Epithelial cell of esophagus (primary cell): Measurements from ENCODE around the gene CCL13.
A peak's percentile ranks its signal among the peaks of the same experiment; 100 is the strongest.

Experiments used
- DNase-seq: peaks from one replicate; pipeline ENCODE4 v3.0.0; 2010; ENCODE audit warnings: low read depth
- H3K4me3 ChIP-seq: 2 replicates; pipeline ENCODE4 v1.5.1; 2011; ENCODE audit warnings: mild to moderate bottlenecking, low read length, control low read depth
- CTCF ChIP-seq: IDR thresholded peaks from 2 replicates; pipeline ENCODE4 v1.5.1; 2011; ENCODE audit warnings: low read depth, mild to moderate bottlenecking, low read length, control low read depth, inconsistent platforms; ENCODE audit not compliant: insufficient read depth; ENCODE audit errors: missing control alignments

Gene CCL13

DNA sequence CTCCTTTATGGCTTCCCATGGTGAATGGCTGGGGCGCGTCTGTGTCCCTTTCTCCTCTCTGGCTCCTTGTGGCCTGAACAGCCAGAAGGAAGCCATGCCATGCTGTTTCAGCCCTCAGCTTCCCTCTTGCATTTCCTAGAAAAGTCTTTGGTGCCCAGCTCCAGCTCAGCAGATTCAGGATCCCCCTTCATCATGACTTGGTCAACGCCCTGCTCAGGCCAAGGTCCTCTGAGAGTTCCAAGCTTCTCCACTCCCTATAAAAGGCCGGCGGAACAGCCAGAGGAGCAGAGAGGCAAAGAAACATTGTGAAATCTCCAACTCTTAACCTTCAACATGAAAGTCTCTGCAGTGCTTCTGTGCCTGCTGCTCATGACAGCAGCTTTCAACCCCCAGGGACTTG is at the start of gene CCL13:
TSS of gene CCL13 (plus strand) at position 287 of the 400 bp plus-strand sequence. CDS start at position 334, 47 bp downstream.
- DNase-seq: no peak
- H3K4me3 ChIP-seq: no peak within 1 kb of the TSS
- TF ChIP-seq CTCF: no peak

DNA sequence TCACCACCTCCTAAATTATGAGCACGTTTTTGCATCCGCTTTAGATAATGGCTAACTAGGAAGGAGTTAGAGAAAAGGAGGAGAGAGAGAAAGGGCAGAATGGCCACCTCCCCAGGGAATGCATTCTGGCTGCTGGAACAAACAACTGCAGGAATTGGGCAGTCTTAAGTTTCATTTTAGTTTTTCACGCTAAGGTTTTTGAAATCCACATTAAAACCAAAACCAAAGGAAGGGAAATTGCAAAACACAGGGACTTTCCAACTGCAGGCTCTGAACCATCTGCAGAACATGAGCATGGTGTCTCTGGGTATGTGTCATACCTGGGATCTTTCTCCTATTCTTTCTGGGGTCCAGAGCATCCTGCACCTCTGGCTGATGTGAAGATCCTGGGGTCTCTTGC is 49.2 kb upstream of the CCL13 start:
- TF ChIP-seq CTCF: no peak
- DNase-seq: no peak
- H3K4me3 ChIP-seq: no peak overlapping the region

- DNase-seq: no peak
- H3K4me3 ChIP-seq: no peak overlapping the region
- no peak for TF ChIP-seq CTCF
These were observed 47.9 kb upstream of the CCL13 start for GRCh38 chr17:34308371-34308770.

DNA sequence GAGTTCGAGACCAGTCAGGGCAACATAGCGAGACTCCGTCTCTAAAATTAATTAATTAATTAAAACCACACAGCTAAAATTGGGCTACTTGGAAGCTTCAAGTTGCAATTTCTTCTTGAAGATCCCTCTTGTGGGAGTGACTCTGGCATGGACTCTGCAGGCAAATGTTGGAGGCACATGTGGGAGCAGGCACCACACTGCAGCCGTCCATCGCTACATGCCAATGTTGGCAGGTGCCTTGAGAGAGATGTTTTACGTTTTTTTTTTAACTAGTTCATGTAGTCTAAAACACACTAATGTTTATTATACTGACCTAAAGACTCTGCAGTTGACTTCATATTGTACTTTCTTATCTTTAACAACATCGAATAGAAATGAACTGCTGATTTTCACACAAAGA is 45.0 kb upstream of the CCL13 start:
- no peak for DNase-seq
- H3K4me3 ChIP-seq: no peak overlapping the region
- no peak for TF ChIP-seq CTCF

GRCh38 chr17:34312080-34312479 is 44.2 kb upstream of the CCL13 start:
- H3K4me3 ChIP-seq: no peak overlapping the region
- no peak for DNase-seq
- TF ChIP-seq CTCF: no peak

GRCh38 chr17:34313164-34313563 is 43.1 kb upstream of the CCL13 start:
- peak; percentile 6 for DNase-seq
- TF ChIP-seq CTCF: no peak
- no peak overlapping the region for H3K4me3 ChIP-seq

- no peak overlapping the region for H3K4me3 ChIP-seq
- no peak for TF ChIP-seq CTCF
- DNase-seq: no peak
These were observed 42.0 kb upstream of the CCL13 start for GRCh38 chr17:34314279-34314678.
